ENCODE data around the gene MBD2.
"Not testable (repeated sequence)": the region's sequence is repeated elsewhere in the genome, so short reads cannot be mapped to it uniquely, and the experiment has no call there.

Gene MBD2
- long read RNA-seq, donor 1, full-length matches to known transcripts: 26 of 41 reads
- long read RNA-seq, donor 1, partial matches to known transcripts: 15 of 41 reads
- long read RNA-seq, donor 1, other reads (novel, unspliced or antisense): 0 of 41 reads
- long read RNA-seq, donor 2, full-length matches to known transcripts: 10 of 30 reads
- long read RNA-seq, donor 2, partial matches to known transcripts: 20 of 30 reads
- long read RNA-seq, donor 2, other reads (novel, unspliced or antisense): 0 of 30 reads
- long read RNA-seq, donor 3, full-length matches to known transcripts: 14 of 14 reads
- long read RNA-seq, donor 3, partial matches to known transcripts: 0 of 14 reads
- long read RNA-seq, donor 3, other reads (novel, unspliced or antisense): 0 of 14 reads
- long read RNA-seq, donor 4, full-length matches to known transcripts: 18 of 37 reads
- long read RNA-seq, donor 4, partial matches to known transcripts: 19 of 37 reads
- long read RNA-seq, donor 4, other reads (novel, unspliced or antisense): 0 of 37 reads
- long read RNA-seq, donor 5, full-length matches to known transcripts: 27 of 27 reads
- long read RNA-seq, donor 5, partial matches to known transcripts: 0 of 27 reads
- long read RNA-seq, donor 5, other reads (novel, unspliced or antisense): 0 of 27 reads
- long read RNA-seq, donor 6, full-length matches to known transcripts: 13 of 26 reads
- long read RNA-seq, donor 6, partial matches to known transcripts: 13 of 26 reads
- long read RNA-seq, donor 6, other reads (novel, unspliced or antisense): 0 of 26 reads
- long read RNA-seq, donor 7: 0 reads
- long read RNA-seq, donor 8, full-length matches to known transcripts: 27 of 35 reads
- long read RNA-seq, donor 8, partial matches to known transcripts: 8 of 35 reads
- long read RNA-seq, donor 8, other reads (novel, unspliced or antisense): 0 of 35 reads

- DNase-seq: peak; percentile 96
Observed at GRCh38 chr18:54224379-54225014, at the start of gene MBD2. Gene MBD2, minus strand, starts transcription at chr18:54224669. Its CDS starts 110 bp downstream, at chr18:54224559.

GRCh38 chr18:54269893-54270844 lies 45.7 kb upstream of the MBD2 start:
- DNase-seq: no peak

GRCh38 chr18:54268751-54269150 lies 44.3 kb upstream of the MBD2 start:
- DNase-seq: no peak

GRCh38 chr18:54267701-54268100 lies 43.2 kb upstream of the MBD2 start:
- DNase-seq: no peak

- DNase-seq: no peak
Observed at GRCh38 chr18:54263904-54264336, 39.5 kb upstream of the MBD2 start.

GRCh38 chr18:54261894-54262293 lies 37.4 kb upstream of the MBD2 start:
- no peak for DNase-seq

GRCh38 chr18:54260396-54261072 lies 36.1 kb upstream of the MBD2 start:
- no peak for DNase-seq

- DNase-seq: not testable (repeated sequence)
Observed at GRCh38 chr18:54257818-54258217, 33.3 kb upstream of the MBD2 start.

GRCh38 chr18:54257015-54257414 lies 32.5 kb upstream of the MBD2 start:
- no peak for DNase-seq

- DNase-seq: no peak
Observed at GRCh38 chr18:54255141-54255540, 30.7 kb upstream of the MBD2 start.

- peak; percentile 30 for DNase-seq
Observed at GRCh38 chr18:54254265-54254758, 29.8 kb upstream of the MBD2 start.

GRCh38 chr18:54251606-54252390 lies 27.3 kb upstream of the MBD2 start:
- no peak for DNase-seq

GRCh38 chr18:54250846-54251261 lies 26.4 kb upstream of the MBD2 start:
- DNase-seq: no peak

- DNase-seq: no peak
Observed at GRCh38 chr18:54247511-54248175, 23.2 kb upstream of the MBD2 start.

- DNase-seq: no peak
Observed at GRCh38 chr18:54242327-54242726, 17.9 kb upstream of the MBD2 start.

- no peak for DNase-seq
Observed at GRCh38 chr18:54241483-54241882, 17.0 kb upstream of the MBD2 start.

GRCh38 chr18:54240629-54241107 lies 16.2 kb upstream of the MBD2 start:
- no peak for DNase-seq

GRCh38 chr18:54239601-54240000 lies 15.1 kb upstream of the MBD2 start:
- DNase-seq: no peak

- no peak for DNase-seq
Observed at GRCh38 chr18:54239091-54239490, 14.6 kb upstream of the MBD2 start.

Measured in right kidney (tissue), 9 donors.